Retina (tissue), 1 donor: ENCODE results near the gene RACK1.
A peak's percentile ranks its signal among the peaks of the same experiment; 100 is the strongest.

Experiments used
- DNase-seq: peaks from one replicate; pipeline ENCODE4 v3.0.0-alpha.2; 2016

RACK1 gene

GRCh38 chr5:181259283-181259682 is 15.6 kb upstream of the RACK1 start:
- no peak for DNase-seq

GRCh38 chr5:181258576-181258975 is 14.9 kb upstream of the RACK1 start:
- DNase-seq: no peak

GRCh38 chr5:181255836-181256578 is 12.3 kb upstream of the RACK1 start:
- no peak for DNase-seq

- no peak for DNase-seq
Measured at GRCh38 chr5:181255276-181255675, 11.6 kb upstream of the RACK1 start.

- DNase-seq: no peak
Measured at GRCh38 chr5:181248277-181248676, 4.6 kb upstream of the RACK1 start.

GRCh38 chr5:181246276-181247049 is 2.8 kb upstream of the RACK1 start:
- peak; percentile 92 for DNase-seq

- no peak for DNase-seq
Measured at GRCh38 chr5:181245427-181246275, 1.9 kb upstream of the RACK1 start.

GRCh38 chr5:181243018-181243563 is 615 bp downstream of the RACK1 start:
- DNase-seq: no peak

- DNase-seq: no peak
Measured at GRCh38 chr5:181242031-181242451, 1.7 kb downstream of the RACK1 start.

GRCh38 chr5:181241393-181241975 is 2.2 kb downstream of the RACK1 start:
- no peak for DNase-seq

GRCh38 chr5:181239062-181239663 is 4.5 kb downstream of the RACK1 start:
- DNase-seq: no peak

- no peak for DNase-seq
Measured at GRCh38 chr5:181237729-181238385, 5.8 kb downstream of the RACK1 start.

GRCh38 chr5:181236954-181237641 is 6.6 kb downstream of the RACK1 start:
- no peak for DNase-seq

GRCh38 chr5:181236471-181236870 is 7.2 kb downstream of the RACK1 start:
- DNase-seq: no peak

GRCh38 chr5:181235689-181236366 is 7.9 kb downstream of the RACK1 start:
- no peak for DNase-seq

- no peak for DNase-seq
Measured at GRCh38 chr5:181235323-181235688, 8.4 kb downstream of the RACK1 start.

GRCh38 chr5:181234455-181235306 is 9.0 kb downstream of the RACK1 start:
- DNase-seq: no peak

GRCh38 chr5:181233801-181234454 is 9.8 kb downstream of the RACK1 start:
- DNase-seq: no peak
